EH (cell line): ENCODE data around the gene EGLN3.
"Not testable (repeated sequence)": the region's sequence is repeated elsewhere in the genome, so short reads cannot be mapped to it uniquely, and the experiment has no call there.

ENCODE experiments used
- DNase-seq: peaks from one replicate; pipeline ENCODE4 v3.0.0-alpha.2; 2015; ENCODE audit warnings: low read depth

EGLN3 gene

DNA sequence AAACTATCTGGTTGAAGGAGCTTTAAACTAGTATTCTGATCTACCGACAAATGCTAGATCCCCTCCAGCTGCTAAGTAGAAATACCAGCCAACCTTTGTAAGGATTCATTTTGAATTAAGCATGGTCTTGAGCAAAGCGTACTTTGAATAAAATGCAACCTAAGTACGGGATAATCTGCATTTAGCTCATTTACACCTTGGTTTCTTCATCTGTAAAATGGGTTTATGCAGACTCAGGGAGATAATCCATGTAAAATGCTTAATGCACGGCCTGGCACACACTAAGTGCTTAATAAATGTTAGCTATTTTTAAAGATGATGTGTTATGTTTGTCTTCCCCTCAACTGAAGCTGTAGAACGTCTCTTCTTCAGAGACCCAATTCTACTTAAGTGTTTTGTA is 15.9 kb downstream of the EGLN3 start:
- DNase-seq = no peak

DNA sequence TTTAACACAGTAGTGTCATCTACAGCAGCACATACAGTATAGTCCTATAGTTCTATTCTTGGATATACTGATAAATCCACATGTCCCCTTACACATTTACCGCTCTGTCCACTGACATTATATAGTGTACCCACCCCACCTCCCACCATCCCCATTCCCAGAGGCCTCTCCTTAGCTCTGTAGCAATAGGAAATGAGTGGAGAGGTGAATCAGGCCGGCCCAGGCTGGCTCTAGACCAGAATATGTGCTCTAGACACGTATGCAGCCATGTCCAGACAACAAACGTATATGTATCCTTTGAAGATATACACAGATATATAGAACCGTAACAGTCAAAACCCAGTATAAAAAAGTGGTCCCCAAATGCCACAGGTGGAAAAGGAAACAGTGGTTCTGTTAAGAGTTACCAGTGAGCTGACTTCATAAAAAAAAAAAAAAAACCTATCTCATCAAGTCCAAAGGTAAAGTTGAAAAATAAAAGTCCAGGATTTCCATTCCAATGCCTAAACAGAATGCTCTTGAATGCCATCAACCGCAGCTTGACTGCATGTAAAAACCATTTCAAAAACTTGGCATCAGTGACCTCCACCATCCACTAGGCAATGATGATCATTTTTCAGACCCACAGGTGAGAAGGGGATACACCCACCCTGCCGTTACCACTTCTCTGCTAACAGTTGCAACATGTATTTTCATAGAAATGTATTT is 16.7 kb downstream of the EGLN3 start:
- no peak for DNase-seq

DNA sequence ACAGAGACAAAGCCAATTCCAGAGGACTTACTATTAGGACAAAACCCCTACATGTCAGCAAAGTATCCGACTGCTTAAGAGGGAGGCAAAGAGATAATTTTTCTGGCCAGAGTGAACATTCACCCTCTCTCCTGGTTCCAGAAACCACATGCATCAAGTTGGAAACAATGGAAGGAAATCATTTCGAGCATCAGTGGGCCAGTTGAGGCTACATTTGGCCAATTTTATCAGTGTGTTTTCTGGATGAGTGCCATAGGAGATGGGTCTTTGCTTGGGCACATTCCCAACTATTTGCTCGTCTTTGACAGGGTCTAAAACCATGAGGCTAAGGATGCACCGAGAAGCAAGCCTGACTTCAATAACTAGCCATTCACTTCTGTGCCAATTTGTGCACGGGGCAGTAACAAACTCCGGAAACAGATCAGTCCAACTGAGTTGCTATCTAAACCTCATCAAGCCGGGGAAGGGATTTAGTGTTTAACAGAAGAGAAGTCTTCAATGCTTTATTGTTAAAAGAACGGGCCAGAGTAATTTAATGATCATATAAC is 17.4 kb downstream of the EGLN3 start:
- DNase-seq = no peak

DNA sequence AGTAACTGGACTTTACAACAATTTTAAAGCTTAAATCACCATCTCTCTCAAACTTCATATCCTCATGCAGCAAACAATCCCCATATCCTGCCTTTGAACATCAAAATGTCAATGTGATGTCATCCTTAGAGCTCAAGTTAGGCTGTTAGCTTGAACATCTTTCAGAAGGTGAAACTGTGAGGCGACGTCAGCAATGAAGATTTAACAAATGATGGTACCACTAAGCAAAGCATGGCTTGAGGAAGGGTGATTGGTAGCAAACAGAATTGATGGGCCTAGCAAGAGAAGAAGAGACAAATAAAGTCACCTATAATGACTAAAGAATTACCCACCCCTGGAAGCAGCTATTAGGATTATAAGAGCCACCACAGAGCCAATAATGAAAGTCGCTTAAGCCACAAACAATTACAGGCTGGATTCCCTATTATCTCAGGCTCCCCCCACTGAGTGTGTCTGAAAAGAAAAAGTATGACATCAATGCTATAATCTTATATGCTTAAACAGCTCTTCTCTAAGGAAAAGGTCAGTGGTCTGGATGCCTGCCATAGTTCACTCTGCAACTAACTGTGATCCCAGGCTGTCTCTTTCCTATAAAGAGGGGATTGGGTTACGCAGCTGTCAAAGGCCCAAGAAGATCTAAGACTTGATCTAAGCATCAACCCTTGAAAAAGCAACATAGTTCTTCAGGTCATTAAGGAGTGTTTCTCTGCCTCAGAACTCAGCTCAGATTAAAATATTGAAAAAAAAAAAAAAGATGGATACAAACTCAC is 18.1 kb downstream of the EGLN3 start:
- DNase-seq = no peak

DNA sequence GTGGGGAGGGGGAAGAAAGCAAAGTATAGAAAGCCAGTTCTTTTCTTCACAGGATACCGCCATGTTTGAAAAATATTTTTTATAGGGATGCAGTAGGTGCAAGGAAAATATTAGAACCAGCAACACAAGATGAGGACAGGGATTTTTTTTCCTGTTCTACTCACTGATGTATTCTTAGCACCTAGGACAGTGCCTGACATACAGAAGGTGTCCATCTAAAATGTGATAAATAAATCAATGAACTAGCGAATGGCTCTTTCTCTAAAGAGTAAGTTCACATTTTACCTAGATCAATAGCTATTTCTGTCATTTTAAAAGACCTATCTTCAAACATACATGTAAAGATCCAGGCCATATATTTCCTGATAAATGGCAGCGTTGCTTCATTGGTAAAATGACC is 18.8 kb downstream of the EGLN3 start:
- DNase-seq = no peak

DNA sequence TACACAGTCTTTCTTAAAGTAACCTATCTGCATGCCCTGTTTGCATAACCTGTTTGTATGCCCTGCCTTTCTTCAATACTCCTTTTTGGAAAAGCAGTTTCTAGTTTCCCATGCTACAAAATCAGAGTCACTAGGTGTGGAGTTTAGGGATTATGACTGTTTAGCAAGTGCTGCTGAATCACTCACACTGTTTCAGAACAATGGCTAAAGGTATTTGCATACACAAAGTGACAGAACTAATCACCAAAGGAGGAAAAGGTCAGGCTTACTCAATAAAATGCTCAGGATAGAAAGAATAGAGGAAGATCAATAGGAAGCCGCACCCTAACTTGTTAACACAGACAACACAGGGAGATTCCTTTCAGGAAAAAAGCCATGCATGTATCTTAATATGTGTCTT is 19.4 kb downstream of the EGLN3 start:
- DNase-seq = no peak

DNA sequence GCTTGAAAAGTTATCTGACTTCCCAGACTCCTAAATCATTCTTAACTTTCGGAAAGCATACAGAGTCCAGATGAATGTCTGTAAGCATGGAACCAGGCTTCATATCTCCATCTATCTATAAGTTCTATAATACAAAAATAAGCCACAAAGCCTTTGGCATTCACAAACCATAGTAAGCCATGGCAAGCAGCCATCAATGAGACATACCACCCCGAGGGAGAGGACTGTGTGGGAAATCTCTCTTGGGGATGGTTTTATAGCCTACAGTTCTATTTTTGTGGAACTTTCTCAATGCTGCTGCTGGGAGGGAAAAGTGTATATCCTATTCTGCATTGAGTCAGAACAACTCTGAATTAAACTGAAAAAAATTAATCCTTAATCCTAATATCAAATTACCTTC is 20.4 kb downstream of the EGLN3 start:
- peak; percentile 8 for DNase-seq

DNA sequence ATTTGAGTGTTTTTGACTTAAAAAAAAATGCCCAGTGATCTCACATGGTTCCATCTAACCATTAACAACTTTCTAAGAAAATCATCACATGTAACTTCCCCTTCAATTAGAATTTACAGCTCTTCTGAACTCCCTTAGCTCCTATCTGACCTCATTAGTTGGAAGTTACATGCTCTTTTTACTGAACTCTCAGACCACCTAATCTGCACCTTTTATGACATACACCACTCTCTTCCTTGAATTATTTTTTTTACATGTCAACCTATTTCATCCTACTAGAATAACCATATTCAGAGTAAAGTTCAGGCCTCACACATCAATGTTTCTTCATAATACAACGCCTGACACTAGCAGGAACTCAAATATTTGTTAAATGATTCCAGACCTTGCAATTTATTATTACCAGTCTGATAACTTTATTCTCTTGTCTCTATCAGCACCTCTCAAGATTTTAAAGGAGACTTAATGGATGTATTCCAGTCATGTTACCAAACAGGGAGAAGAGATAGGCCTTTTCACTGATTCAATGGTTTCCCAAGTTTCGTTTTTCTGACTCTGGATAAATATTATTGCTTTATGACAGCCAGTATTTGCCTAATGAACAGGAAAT is 21.0 kb downstream of the EGLN3 start:
- no peak for DNase-seq

DNA sequence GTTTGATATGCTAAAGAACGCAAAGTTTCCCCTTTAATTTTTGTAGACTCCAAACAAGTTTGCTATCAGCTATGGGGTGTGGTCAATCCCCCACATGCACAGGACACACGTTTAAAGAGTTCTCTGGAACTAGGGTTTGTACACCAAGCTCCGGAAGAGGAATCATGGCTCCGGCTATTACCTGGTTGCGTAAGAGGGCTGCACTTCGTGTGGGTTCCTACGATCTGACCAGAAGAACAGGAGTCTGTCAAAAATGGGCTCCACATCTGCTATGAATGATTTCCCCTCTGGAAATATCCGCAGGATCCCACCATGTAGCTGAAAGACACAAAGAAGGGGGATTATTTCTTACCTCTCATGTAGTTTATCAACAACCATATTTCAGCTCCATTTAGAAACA is 22.0 kb downstream of the EGLN3 start:
- DNase-seq = no peak

DNA sequence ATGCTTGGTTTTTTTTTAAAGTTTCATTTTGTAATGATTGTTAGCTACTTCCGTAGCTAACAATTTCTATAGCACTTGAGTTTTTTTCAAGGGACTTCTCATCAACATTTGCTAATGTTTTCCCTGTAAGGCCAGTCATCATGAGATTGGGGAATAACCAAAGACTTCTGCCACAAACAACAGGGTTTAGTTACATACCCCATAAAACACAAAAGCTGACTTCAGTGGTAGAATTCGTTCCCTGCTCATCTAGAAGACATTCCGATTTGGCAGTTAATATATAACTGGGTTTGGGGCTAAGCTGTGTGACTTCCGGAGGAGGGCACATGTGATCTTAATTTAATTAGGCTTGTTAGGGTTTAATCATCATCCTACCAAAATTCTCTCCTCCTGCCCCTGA is 22.9 kb downstream of the EGLN3 start:
- DNase-seq = no peak

DNA sequence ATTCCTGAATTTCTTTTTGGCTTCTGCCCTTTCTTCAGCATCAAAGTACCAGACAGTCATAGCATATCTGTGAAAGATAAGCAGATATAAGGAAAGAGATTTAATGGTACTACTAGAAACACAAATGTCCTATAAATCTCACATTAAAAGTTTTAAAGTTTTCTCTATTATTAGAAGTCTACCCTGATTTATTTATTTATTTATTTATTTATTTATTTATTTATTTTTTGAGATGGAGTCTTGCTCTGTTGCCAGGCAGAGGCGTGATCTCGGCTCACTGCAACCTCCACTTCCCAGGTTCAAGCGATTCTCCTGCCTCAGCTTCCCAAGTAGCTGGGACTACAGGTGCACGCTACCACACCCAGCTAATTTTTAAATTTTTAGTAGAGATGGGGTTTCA is 23.9 kb downstream of the EGLN3 start:
- not testable (repeated sequence) for DNase-seq

DNA sequence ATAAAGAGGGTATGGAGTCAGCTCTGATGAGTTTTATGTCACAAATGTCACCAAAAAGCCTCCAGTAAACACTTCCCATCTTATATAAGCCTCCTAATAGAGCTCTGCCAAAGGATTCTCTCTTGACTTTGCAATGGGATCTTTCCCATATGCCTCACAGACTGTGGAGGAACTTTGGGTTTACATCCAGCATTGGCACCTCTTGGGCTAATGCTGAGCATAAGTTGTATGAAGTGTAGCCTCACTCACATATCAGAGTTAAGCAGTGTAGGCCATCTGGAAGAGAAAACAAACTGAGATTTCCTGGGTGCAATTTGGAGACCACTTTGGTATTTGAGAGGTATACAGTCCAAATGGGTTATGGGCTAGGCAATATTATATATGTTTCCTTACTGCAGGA is 24.9 kb downstream of the EGLN3 start:
- DNase-seq = no peak

DNA sequence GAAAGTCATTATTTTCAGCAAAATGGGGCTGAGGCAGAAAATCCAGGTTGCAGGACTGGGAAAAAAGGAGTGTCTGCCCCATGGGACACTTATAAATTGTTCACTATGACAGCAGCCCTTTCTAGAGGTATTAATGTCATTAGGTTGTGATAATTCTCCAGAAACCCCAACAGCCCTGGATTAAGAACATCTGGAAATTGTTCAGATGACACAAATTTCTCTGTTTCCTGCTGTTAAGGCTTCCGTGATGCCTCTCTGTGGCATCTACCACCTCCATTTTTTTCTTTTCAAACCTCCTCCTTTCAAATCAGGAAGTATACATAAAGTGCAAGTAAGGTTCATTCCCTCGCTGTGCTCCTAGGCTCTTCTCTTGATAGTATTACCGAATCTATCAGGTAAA is 25.6 kb downstream of the EGLN3 start:
- DNase-seq = no peak

DNA sequence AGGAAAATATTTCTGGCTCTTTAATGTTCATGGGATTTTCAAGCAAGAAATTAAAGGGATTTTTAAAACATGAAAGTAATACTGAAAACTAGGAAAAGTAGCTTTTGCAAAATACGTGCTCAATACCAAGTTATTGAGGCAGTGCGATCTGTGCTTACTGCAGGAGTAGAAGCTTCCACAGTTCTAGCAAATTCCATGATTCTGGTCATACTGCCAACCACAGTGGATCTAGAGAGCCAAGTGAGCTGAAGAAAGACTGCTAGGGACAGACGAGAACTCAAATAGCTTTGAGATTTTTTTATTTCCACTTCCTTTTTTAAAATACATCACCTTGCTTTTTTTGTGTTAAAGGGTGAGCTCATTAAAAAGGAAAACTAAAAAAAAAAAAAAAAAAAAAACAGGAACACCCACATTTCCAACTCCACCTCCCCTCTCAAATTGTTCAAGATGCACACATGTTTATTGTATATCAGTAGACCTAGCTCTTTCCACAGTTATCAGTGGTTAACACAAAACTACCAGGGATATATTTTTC is 26.2 kb downstream of the EGLN3 start:
- DNase-seq = no peak

DNA sequence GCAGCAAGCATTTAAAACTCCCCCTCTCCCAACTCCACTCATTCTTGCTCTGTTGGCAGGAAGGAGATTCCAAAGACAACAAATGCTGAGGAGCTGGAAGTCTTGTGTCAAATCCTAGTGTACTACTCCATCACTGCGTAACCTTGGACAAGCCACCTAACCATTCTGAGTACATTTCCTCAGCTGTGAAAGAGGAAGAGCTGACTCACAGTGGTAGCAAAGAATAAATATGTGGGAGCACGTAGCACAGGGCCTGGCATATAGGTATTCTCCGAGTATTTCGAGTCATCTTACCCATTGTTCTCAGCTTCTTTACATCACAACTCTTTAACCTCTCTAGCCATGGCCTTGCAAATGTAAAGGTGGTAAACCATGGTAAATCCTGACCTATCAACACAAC is 28.7 kb downstream of the EGLN3 start:
- no peak for DNase-seq

DNA sequence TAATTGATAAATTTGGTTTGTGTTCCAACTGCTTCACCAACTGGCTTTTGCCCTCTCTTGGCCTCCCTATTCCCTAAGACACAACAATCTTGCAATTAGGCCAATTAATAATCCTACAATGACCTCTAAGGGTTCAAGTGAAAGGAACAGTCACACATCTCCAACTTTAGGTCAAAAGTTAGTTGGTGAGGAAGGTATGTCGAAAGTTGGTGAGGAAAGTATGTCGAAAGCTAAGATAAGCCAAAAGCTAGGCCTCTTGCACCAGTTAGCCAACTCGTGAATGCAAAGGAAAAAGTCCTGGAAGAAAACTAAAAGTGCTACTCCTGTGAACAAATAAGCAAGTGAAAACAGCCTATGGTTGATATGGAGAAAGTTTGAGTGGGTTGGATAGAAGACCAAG is 32.6 kb downstream of the EGLN3 start:
- DNase-seq = no peak

DNA sequence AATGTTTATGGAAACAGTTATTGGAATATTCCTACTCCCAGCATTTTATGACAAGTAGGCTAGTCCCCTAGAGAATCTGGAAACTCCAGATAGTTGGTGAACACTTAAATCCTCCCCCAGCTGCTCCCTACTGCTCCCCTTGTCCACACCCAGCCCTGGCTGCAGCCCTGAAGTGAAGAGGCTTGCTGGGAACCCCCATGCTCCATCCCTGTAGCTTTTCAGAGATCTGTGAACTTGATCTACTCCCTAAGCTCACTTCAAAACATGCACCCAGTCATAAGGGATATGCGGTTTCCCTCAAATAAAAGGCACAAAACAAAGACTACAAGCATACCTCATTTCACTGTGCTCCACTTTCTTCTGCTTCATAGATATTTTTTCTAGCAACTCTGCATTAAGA is 33.2 kb downstream of the EGLN3 start:
- no peak for DNase-seq

DNA sequence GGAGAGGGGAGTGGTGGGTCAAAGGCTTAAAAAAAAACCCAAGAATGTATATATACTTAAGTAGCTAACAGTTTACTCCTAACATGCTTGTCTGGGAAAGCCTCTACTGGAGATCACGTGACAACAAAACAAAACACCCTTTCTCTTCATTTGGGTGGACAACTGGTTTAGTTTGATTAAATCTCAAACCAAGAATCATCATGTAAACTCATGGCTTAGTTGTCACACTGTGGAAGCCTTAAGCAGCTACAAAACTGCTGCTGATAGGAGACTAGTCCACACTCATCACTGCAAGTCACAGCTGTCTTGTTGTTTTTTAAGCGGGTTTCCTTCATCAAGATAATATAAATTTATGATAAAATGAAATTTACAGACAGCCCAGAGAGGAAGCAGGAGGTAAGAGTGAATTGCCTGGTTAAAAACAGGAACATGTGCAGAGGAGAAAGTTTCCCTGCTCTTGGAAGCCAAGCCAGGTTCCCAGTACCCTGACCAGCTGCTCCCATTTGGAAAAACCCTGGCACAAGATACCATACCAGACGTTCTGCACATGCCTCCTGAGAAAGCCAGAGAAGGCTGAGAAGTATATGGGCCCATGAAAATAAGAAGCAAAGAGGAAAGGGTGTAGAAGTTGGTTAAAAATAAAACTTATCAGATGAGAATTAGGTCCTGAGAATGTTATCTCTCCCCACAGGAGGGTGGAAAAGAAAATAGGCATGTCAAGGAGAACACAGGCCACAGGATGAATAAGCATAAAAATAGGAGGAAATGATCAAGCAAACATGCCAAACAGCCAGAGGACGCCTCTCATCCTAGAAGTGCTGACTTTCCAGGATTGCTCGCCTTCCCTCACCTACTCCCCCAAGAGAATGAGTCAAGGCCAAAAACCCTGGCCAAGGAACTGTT is 34.0 kb downstream of the EGLN3 start:
- DNase-seq = peak; percentile 10

DNA sequence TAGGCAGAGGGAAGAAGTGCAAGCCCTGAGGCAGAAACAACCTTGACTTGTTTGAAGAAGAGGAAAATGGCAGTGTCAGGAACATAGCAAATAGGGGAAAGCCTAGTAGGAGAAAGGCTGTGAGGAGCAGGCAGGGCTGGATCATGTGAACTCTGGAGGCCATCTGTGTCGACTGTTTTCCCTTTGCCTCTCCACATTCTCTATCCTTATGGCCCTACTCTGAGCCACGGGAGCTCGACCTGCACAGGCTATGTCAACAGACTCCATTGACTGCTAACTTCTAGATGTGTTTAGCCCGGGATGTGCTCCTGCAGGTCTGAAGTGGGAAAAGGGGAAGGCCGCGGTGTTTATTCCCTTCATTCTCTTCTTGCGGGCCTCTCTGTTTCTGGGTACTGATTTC is 35.2 kb downstream of the EGLN3 start:
- no peak for DNase-seq

DNA sequence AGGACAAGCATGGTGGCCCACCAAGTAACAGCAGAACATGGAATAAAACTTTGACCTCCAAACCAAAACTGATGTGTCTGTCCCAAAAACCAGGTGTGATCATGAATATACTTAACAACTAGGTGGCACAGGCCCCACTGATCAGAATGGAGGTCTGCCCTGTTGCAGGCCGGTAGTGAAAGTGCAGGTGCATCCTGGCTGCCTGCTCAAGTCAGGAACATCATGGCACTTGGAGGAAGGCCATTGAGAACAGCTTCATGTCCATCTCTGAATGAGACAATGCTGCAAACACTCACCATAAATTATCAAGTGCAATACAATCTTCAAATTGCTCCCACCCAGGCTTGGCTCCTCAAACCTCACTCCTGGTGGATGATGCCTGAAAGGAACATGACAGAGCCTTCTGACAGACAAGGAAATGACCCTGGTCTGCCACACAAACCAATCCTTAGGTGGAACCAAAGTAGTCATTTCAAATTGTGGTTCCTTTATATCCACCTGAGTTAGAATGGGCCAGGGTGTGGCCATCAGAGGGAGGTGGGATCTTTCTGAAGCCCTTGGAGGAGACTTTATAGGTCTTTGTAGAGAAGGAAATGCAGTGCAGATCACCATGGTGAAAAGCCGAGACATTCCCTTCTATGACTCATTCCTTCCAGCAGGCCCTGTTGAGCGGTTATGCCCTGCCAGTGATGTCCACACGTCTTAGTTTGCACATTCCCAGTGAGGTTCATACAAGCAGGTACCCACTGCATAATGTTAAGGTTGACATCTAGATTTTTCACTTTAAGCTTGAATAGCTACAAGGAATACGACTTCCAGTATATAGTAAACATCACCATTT is 36.0 kb downstream of the EGLN3 start:
- peak; percentile 61 for DNase-seq

DNA sequence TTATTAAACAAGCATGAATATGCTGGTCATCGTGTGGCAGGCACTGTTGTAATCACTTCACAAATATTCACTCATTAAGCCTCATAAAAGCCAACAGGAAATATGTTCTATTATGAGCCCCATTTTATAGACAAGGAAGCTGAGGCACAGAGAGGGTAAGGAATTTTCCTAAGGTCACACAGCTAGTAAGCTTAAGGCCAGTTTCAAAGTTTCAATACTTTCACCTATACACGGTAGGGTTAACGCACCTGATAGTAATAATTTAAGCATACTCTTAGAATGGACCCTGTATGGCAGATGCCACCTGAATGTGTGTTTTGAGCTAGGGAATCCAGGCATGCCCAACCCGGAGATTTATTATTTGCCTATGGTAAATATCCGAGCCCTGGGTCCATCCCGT is 39.8 kb downstream of the EGLN3 start:
- DNase-seq = no peak
